ENCODE measurements around the gene HES1. TPM values are rescaled to one million over a fixed set of nuclear protein-coding genes. Genes with fewer than 3 reads are reported as not detected.
A peak's percentile ranks its signal among the peaks of the same experiment; 100 is the strongest.

The HES1 gene
- total and polyA plus RNA-seq, 9 of the 15 experiments (the other 6 are each of a cell fraction or from before 2014, with no cell fraction given): 3.4 to 37.0 (median 19.3) TPM

DNA sequence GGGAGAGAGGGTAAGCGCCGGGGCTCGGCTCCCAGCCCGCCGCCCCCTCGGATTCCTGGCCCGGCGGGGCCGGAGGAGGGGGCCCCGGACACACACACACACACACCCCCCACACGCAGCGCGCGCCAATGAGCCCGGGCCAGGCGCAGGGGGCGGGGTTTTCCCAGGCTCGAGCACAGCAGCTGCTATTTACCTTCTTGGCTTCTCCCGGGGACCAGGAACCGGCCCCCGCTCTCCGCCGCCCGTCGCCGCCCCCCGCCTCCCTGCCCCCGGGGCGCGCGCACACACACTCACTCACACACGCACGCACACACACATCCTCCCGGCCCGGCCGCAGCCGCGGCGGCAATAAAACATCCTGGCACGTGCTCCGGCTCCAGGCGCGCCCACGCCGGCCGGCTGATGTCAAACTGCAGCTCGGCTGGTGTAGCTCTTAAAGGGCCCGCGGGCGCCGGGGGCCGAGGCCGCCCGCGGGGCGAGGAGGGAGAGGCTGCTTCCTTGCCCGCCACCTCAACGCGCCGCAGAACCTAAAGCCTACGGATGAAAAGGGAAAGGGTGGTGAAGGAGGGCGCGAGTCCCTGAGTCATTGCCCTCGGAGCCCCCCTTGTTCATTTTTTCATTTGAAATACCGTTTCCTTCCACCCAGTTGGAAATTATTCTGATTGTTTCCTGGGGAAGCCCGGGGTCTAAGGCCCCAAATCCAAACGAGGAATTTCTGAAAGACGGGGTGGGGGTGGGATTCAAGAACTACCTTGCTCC lies 1.0 kb upstream of the HES1 start (continued):
- TF ChIP-seq ZNF253 (CRISPR knock-in tag; conservative IDR thresholded peaks at IDR 0.05): no peak
- TF ChIP-seq, protein P1, sequence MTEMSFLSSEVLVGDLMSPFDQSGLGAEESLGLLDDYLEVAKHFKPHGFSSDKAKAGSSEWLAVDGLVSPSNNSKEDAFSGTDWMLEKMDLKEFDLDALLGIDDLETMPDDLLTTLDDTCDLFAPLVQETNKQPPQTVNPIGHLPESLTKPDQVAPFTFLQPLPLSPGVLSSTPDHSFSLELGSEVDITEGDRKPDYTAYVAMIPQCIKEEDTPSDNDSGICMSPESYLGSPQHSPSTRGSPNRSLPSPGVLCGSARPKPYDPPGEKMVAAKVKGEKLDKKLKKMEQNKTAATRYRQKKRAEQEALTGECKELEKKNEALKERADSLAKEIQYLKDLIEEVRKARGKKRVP (CRISPR knock-in tag; IDR thresholded peaks at IDR 0.05): no peak
- no peak for TF ChIP-seq ARID3A (IDR thresholded peaks at IDR 0.05; ENCODE audit: borderline replicate concordance, low read depth, low read length)
- no peak for TF ChIP-seq MTF1 (CRISPR knock-in tag; IDR thresholded peaks at IDR 0.05; ENCODE audit: borderline replicate concordance)
- TF ChIP-seq ZNF217 (CRISPR knock-in tag; IDR thresholded peaks at IDR 0.05): no peak
- no peak for TF ChIP-seq ARNT (IDR thresholded peaks at IDR 0.05)
- TF ChIP-seq LCOR (CRISPR knock-in tag; IDR thresholded peaks at IDR 0.05): peak; percentile 44
- peak; percentile 99 for TF ChIP-seq BHLHE40 (IDR thresholded peaks at IDR 0.05; ENCODE audit: low read length)
- no peak for TF ChIP-seq TRIM28 (IDR thresholded peaks at IDR 0.05)
- no peak for TF ChIP-seq RBM17 (IDR thresholded peaks at IDR 0.05; ENCODE audit: borderline replicate concordance, low read depth, low read length)
- TF ChIP-seq, protein P2, sequence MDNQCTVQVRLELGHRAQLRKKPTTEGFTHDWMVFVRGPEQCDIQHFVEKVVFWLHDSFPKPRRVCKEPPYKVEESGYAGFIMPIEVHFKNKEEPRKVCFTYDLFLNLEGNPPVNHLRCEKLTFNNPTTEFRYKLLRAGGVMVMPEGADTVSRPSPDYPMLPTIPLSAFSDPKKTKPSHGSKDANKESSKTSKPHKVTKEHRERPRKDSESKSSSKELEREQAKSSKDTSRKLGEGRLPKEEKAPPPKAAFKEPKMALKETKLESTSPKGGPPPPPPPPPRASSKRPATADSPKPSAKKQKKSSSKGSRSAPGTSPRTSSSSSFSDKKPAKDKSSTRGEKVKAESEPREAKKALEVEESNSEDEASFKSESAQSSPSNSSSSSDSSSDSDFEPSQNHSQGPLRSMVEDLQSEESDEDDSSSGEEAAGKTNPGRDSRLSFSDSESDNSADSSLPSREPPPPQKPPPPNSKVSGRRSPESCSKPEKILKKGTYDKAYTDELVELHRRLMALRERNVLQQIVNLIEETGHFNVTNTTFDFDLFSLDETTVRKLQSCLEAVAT (IDR thresholded peaks at IDR 0.05): peak; percentile 51 to 77; a peak in 3 of 4 replicates
- TF ChIP-seq, protein P3, sequence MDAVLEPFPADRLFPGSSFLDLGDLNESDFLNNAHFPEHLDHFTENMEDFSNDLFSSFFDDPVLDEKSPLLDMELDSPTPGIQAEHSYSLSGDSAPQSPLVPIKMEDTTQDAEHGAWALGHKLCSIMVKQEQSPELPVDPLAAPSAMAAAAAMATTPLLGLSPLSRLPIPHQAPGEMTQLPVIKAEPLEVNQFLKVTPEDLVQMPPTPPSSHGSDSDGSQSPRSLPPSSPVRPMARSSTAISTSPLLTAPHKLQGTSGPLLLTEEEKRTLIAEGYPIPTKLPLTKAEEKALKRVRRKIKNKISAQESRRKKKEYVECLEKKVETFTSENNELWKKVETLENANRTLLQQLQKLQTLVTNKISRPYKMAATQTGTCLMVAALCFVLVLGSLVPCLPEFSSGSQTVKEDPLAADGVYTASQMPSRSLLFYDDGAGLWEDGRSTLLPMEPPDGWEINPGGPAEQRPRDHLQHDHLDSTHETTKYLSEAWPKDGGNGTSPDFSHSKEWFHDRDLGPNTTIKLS (IDR thresholded peaks at IDR 0.05; ENCODE audit: borderline replicate concordance, low read depth): no peak; the same call in 1 of the 2 replicates
- TF ChIP-seq NR2F6 (CRISPR knock-in tag; IDR thresholded peaks at IDR 0.05): no peak
- TF ChIP-seq PHTF2 (CRISPR knock-in tag; IDR thresholded peaks at IDR 0.05): no peak
- TF ChIP-seq ZNF24 (IDR thresholded peaks at IDR 0.05): peak; percentile 34; the same call in 1 of the 2 replicates
- TF ChIP-seq STAG1 (CRISPR knock-in tag; IDR thresholded peaks at IDR 0.05; ENCODE audit: borderline replicate concordance): no peak
- TF ChIP-seq CBX2 (IDR thresholded peaks at IDR 0.05; ENCODE audit: insufficient read depth, low read length, poor library complexity, severe bottlenecking): no peak
